Dendritic cell treated with granulocyte-macrophage colony-stimulating factor and Interleukin-4, amounts not matched to agents 40 ng/mL and 50 ng/mL, for 4 days (primary cell): ENCODE measurements around the gene RAB36.

ENCODE experiments used
- H3K27ac Mint-ChIP-seq: one replicate; pipeline ENCODE4 v1.8.0; 2022; ENCODE audit warnings: mild to moderate bottlenecking, mixed read lengths
- H3K27me3 Mint-ChIP-seq: one replicate; pipeline ENCODE4 v1.8.0; 2022; ENCODE audit warnings: mild to moderate bottlenecking, mixed read lengths
- H3K36me3 Mint-ChIP-seq: one replicate; pipeline ENCODE4 v1.8.0; 2022; ENCODE audit warnings: low read depth, mixed read lengths
- H3K4me1 Mint-ChIP-seq: one replicate; pipeline ENCODE4 v1.8.0; 2022; ENCODE audit warnings: low read depth, mixed read lengths
- H3K4me3 Mint-ChIP-seq: one replicate; pipeline ENCODE4 v1.8.0; 2022; ENCODE audit warnings: mild to moderate bottlenecking, moderate library complexity, mixed read lengths
- H3K9me3 Mint-ChIP-seq: one replicate; pipeline ENCODE4 v1.8.0; 2022; ENCODE audit warnings: mixed read lengths
- intact Hi-C: fragments of 100-400 bp; cut with micrococcal nuclease; formaldehyde crosslinking; loops from one replicate; pipeline ENCODE4 v1.15.0; 2022

Gene RAB36

DNA sequence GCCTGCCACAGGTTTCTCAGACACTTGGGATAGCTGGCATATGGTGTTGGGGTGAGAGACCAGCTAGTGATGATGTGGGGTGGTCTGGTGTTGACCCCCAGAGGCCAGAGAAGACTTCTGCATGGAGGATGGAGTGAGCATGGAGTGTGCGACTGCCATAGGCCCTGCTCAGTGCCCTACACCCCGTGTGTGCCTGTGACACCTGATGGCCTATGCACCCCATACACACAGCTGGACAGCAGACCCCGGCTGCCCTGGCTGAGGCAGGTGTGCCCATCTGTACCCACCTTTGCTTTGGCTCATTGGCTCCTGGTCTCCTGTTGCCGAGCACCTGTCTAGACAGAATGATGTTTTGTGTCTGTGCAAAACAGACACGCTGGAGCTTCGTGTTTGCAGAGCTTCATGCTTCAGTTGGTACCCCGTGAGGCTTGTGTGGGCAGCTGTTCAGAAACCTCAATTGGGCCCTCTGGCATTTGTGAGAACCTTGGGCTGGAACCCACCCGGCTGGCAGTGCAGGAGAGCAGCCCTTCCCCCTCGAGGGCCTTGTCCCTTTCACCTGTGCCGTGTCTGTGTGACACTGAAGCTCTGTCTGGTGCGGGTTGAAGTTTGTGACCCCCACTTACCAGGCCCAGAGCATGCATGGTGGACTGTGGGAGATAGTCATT is 62.6 kb downstream of the RAB36 start:
- H3K9me3 Mint-ChIP-seq = no peaks in the 10 kb centered on the region
- no peak overlapping the region for H3K27ac Mint-ChIP-seq
- intact Hi-C loops = no loop called here
- H3K4me3 Mint-ChIP-seq = no peak overlapping the region
- H3K36me3 Mint-ChIP-seq = peaks cover 29% of the 10 kb centered on the region
- H3K4me1 Mint-ChIP-seq = peaks cover 18% of the 10 kb centered on the region
- H3K27me3 Mint-ChIP-seq = no peaks in the 10 kb centered on the region

DNA sequence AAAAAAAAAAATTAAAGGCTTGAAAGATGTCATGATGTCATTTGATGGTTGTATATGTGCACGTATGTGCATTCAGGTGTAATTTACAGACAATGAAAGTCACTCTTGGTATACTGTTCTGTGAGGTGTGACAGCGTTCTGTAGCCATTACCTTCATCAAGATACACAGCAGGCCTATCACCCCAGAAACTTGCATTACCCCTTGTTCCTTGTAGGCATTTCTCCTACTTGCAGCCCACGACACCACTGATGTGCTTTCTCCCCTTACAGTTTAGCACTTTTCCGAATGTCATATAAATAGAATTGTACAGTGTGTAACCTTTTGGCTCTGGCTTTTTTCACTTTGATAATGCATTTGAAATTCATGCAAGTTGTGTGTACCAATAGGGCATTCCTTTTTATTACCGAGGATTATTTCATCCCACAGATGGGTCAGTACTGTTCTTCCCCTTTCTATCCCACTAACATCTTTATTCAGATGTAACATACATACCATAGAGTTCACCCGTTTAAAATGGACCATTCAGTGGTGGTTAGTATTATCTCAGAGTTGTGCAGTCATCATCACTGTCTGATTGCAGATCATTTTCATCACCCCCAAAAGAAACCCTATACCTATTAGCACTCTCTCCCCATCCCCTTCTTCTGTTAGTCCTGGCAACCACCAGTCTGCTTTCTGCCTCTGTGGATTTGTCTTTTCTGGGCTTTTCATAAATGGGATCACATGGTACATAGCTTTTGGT is 65.3 kb downstream of the RAB36 start:
- H3K27ac Mint-ChIP-seq = no peak overlapping the region

GRCh38 chr22:23211622-23212021 is 66.3 kb downstream of the RAB36 start:
- Mint-ChIP-seq H3K4me3 (no peak overlapping the region), H3K27me3 (no peaks in the 10 kb centered on the region), H3K27ac (peak overlapping the region; percentile 68), H3K4me1 (peaks cover 49% of the 10 kb centered on the region), H3K36me3 (peaks cover 6% of the 10 kb centered on the region), H3K9me3 (no peaks in the 10 kb centered on the region)
- intact Hi-C loops = no loop called here

More for the DNA sequence above, 65.3 kb downstream of the RAB36 start:
- H3K4me1 Mint-ChIP-seq = peaks cover 39% of the 10 kb centered on the region
- peaks cover 7% of the 10 kb centered on the region for H3K36me3 Mint-ChIP-seq
- no peak overlapping the region for H3K4me3 Mint-ChIP-seq
- H3K9me3 Mint-ChIP-seq = no peaks in the 10 kb centered on the region
- H3K27me3 Mint-ChIP-seq = no peaks in the 10 kb centered on the region
- intact Hi-C loops = no loop called here

DNA sequence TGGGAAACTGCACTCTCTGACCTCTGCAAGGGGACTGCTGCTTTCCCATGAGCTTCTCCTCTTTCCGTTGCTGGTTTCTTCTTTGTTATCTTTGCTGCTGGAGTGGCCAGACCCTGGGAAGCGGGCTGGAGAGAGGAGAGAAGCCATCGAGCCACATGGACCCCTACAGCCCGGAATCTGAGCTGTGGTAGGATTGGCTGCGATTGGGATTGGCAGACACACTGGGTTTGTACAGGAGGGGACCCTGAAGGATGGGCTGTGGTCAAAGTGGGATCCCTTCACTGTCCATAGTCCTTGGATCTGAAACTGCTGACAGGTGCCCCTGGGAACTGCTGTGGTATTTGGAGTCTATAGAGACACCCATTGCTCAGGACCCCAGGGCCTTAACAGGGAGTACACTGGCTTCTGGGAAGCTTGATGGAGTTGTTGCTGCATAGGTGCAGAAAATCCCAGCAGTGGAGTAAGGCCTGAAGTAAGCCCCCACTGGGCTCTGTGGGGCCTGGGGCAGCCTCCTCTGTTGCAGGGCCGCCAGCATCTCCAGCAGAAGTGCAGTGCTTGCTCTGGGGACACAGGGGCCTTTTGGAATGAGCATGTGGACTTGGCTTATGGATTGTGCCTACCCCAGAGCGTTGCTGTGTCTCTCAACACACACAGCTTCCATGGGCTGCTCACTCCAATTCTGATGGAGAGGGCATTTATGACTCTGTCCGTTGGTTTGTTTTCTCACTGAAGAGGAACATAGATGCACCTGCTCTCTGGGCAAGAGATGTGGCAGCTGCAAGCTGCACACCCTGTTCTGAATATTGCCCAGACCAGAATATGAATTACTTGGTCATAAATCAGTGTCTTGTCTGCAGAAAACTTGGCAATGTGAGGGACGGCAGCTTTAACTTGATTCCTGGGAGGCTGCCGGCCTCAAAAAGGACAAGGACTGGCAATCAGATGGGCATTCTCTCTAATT is 67.1 kb downstream of the RAB36 start:
- H3K36me3 Mint-ChIP-seq = no peaks in the 10 kb centered on the region
- H3K4me3 Mint-ChIP-seq = no peak overlapping the region
- no peaks in the 10 kb centered on the region for H3K9me3 Mint-ChIP-seq
- intact Hi-C loops = no loop called here
- peaks cover 57% of the 10 kb centered on the region for H3K4me1 Mint-ChIP-seq
- H3K27me3 Mint-ChIP-seq = no peaks in the 10 kb centered on the region
- peak overlapping the region; percentile 68 for H3K27ac Mint-ChIP-seq

GRCh38 chr22:23213022-23213555 is 67.8 kb downstream of the RAB36 start:
- intact Hi-C loops = no loop called here
- Mint-ChIP-seq H3K9me3 (no peaks in the 10 kb centered on the region), H3K4me1 (peaks cover 64% of the 10 kb centered on the region), H3K4me3 (no peak overlapping the region), H3K36me3 (no peaks in the 10 kb centered on the region), H3K27ac (no peak overlapping the region), H3K27me3 (no peaks in the 10 kb centered on the region)

DNA sequence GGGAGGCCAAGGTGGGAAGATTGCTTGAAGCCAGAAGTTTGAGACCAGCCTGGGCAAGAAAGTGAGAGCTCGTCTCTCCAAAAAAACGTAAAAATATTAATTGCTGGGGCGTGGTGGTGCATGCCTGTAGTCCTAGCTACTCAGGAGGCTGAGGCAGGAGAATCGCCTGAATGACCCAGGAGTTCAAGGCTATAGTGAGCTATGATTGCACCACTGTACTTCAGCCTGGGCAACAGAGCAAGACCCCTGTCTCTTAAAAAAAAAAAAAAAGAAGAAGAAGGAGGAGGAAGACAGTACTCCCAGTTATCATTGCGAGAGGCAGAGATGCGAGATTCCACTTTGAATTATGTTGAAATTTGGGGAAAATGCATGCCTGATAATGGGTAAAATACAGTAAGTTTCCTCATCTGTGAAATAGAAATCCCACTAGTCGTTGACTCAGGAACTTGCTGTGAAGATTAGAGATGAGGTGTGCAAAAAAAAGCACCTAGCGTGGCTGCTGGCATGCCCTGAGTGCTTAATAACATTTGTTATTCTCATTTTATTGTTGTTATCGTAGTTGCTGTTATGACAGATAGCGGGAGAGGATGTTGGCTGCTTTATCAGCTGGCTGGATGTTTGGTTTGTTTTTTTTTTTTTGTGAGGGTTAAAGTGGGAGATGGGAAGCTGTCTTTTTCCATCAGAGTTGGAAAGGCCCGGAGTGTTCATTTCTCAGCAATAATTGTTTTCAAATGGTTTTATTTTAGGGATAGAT is 68.5 kb downstream of the RAB36 start:
- H3K4me1 Mint-ChIP-seq = peaks cover 71% of the 10 kb centered on the region

More for the DNA sequence above, 68.5 kb downstream of the RAB36 start:
- Mint-ChIP-seq H3K4me3 (no peak overlapping the region), H3K36me3 (no peaks in the 10 kb centered on the region), H3K27ac (no peak overlapping the region), H3K27me3 (no peaks in the 10 kb centered on the region), H3K9me3 (no peaks in the 10 kb centered on the region)
- intact Hi-C loops = no loop called here
